Ishikawa (cell line): ENCODE results near the gene P2RX4.

Experiments used
- EP300 ChIP-seq: IDR thresholded peaks from 2 replicates; pipeline ENCODE4 v1.6.1; 2012; ENCODE audit warnings: borderline replicate concordance
- MAX ChIP-seq: IDR thresholded peaks from 2 replicates; pipeline ENCODE4 v1.6.1; 2012
- NFIC ChIP-seq: IDR thresholded peaks from 2 replicates; pipeline ENCODE4 v1.6.1; 2012
- REST ChIP-seq: IDR thresholded peaks from 2 replicates; pipeline ENCODE4 v1.6.1; 2012; ENCODE audit warnings: low read depth, mild to moderate bottlenecking
- TAF1 ChIP-seq: IDR thresholded peaks from 2 replicates; pipeline ENCODE4 v1.6.1; 2012; ENCODE audit warnings: low read depth, mild to moderate bottlenecking
- TCF12 ChIP-seq: IDR thresholded peaks from 2 replicates; pipeline ENCODE4 v1.6.1; 2012; ENCODE audit warnings: low read depth
- TEAD4 ChIP-seq: IDR thresholded peaks from 2 replicates; pipeline ENCODE4 v1.6.1; 2012
- USF1 ChIP-seq: IDR thresholded peaks from 2 replicates; pipeline ENCODE4 v1.6.1; 2012
- YY1 ChIP-seq: IDR thresholded peaks from 2 replicates; pipeline ENCODE4 v1.6.1; 2012; ENCODE audit warnings: low read depth
- ZBTB7A ChIP-seq: IDR thresholded peaks from 2 replicates; pipeline ENCODE4 v1.6.1; 2012; ENCODE audit warnings: low read depth

- TF ChIP-seq MAX (no peak), REST (no peak), ZBTB7A (no peak), YY1 (no peak), TAF1 (no peak), EP300 (no peak), USF1 (no peak), TEAD4 (no peak), NFIC (no peak), TCF12 (no peak)
Observed at GRCh38 chr12:121230538-121230907, 20.6 kb downstream of the P2RX4 start.
